Testis (tissue), 3 donors: Measurements from ENCODE around the gene MNT. TPM values are rescaled to one million over a fixed set of nuclear protein-coding genes. Genes with fewer than 3 reads are reported as not detected.

ENCODE experiments used
- DNase-seq: peaks from one replicate; pipeline ENCODE4 v3.0.0-alpha.2; 2019
- H3K27ac ChIP-seq, 2 donors: fragments of 200-600 bp; sonication (generic); one replicate each; pipeline ENCODE4 v1.5.1; 2019
- H3K27me3 ChIP-seq: fragments of 200-600 bp; sonication (generic); one replicate; pipeline ENCODE4 v1.5.1; 2019
- H3K36me3 ChIP-seq: fragments of 200-600 bp; sonication (generic); one replicate; pipeline ENCODE4 v1.5.1; 2017; ENCODE audit warnings: low read depth; ENCODE audit errors: missing control alignments
- H3K4me1 ChIP-seq: fragments of 200-600 bp; sonication (generic); one replicate; pipeline ENCODE4 v1.5.1; 2019
- H3K4me3 ChIP-seq, 2 donors: fragments of 200-600 bp; sonication (generic); one replicate each; pipeline ENCODE4 v1.5.1; 2017 to 2019
- H3K9me3 ChIP-seq: fragments of 200-600 bp; sonication (generic); one replicate; pipeline ENCODE4 v1.5.1; 2017
- POLR2A ChIP-seq: fragments of 450-650 bp; IDR thresholded peaks from one replicate; pipeline ENCODE4 v1.6.1; 2017; ENCODE audit warnings: antibody characterized with exemption, mild to moderate bottlenecking, moderate library complexity
- WGBS, 2 donors: methylation state at CpG; one replicate each; pipeline ENCODE4 v1.1.5; 2018; 5-methylcytosine and 5-hydroxymethylcytosine counted together
- intact Hi-C: fragments of 100-400 bp; cut with DNase I; formaldehyde crosslinking; loops from one replicate; pipeline ENCODE4 v1.15.1; 2023; ENCODE audit warnings: low total_unique reads
- polyA plus RNA-seq: library from polyadenylated mRNA; stranded (reverse); fragments of 350-450 nt; fragmentation: Illumina TruSeq; extraction: RNeasy Lipid Tissue Mini Kit (QIAGEN cat#74804); gene quantifications from one replicate; pipeline ENCODE4 v1.2.3, GENCODE V29; 2014; ENCODE audit warnings: low read depth, low replicate concordance; ENCODE audit not compliant: insufficient read depth
- small RNA-seq, 2 donors: library from RNA; depleted of rRNA; stranded (forward); fragments of <200 nt; gene quantifications; one replicate each; pipeline ENCODE3, GENCODE V24; 2016
- total RNA-seq, 2 donors: library from RNA; depleted of rRNA; stranded (reverse); fragments of >200 nt; gene quantifications; one replicate each; pipeline ENCODE4 v1.2.3, GENCODE V29; 2016
- TF ChIP-seq, protein P1 (sequence below), 3 experiments: fragments of 450-650 bp in 2 of 3; fragments of 200-600 bp in 1 of 3; sonication (generic) in 1 of 3; IDR thresholded peaks; one replicate each; pipeline ENCODE4 v1.5.1; 2016 to 2019; ENCODE audit warnings: antibody characterized with exemption in 3 of 3, mild to moderate bottlenecking in 2 of 3, moderate library complexity in 1 of 3

Gene MNT
- total and polyA plus RNA-seq, 3 donors from 2014 or later, result 27.9 to 67.7 (median 46.3) TPM

DNA sequence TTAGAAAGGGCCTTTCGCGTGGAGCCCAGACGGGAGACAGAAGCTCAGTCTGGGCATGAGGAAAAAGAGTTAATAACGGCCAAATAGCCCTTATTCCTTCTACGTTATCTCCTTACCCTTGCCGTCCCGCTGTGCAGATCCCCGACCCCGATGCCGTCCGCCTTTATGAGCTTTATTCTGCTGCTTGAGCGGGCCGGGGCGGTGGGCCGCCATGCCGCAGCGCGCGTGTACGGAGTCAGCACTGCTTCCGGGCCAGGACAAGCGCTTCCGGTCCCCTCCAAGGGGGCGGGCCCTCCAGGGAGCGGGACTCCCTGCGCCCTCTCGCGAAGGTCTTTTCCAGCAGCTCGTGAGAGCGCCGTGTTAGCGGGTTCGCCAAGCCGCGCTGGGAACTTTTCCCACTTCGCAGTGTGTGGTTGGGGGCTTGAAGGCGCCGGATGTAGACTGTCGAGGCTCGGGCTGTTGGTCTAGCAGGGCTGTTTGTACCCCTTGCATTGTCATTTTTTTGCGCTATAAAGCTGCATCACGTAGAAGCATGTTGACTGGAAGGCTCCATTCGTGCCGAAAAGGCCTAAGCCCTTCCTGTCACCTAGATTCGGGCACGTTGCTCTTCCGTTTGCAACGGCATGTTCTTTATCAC is 64.5 kb downstream of the MNT start, which contains the start of gene TSR1:
Gene TSR1, minus strand, starts transcription at position 243 of the 637 bp plus-strand sequence. Its CDS starts 30 bp downstream, at position 213.
- Histone ChIP-seq H3K27me3 (no peaks in the 10 kb centered on the region), H3K36me3 (no peaks in the 10 kb centered on the region), H3K4me1 (peaks cover 11% of the 10 kb centered on the region), H3K27ac (peak within 1 kb of the TSS; percentile 79 to 84), H3K9me3 (no peaks in the 10 kb centered on the region), H3K4me3 (peak within 1 kb of the TSS; percentile 83 to 85)
- 0 to 1% methylated on average over 26 to 48 of the region's 48 CpGs for WGBS, 2 donors
- intact Hi-C loops, result no loop called here
- DNase-seq, result peak; percentile 95
- TF ChIP-seq, protein P1, sequence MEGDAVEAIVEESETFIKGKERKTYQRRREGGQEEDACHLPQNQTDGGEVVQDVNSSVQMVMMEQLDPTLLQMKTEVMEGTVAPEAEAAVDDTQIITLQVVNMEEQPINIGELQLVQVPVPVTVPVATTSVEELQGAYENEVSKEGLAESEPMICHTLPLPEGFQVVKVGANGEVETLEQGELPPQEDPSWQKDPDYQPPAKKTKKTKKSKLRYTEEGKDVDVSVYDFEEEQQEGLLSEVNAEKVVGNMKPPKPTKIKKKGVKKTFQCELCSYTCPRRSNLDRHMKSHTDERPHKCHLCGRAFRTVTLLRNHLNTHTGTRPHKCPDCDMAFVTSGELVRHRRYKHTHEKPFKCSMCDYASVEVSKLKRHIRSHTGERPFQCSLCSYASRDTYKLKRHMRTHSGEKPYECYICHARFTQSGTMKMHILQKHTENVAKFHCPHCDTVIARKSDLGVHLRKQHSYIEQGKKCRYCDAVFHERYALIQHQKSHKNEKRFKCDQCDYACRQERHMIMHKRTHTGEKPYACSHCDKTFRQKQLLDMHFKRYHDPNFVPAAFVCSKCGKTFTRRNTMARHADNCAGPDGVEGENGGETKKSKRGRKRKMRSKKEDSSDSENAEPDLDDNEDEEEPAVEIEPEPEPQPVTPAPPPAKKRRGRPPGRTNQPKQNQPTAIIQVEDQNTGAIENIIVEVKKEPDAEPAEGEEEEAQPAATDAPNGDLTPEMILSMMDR (IDR thresholded peaks at IDR 0.05), result no peak
- TF ChIP-seq POLR2A, result peak; percentile 32

DNA sequence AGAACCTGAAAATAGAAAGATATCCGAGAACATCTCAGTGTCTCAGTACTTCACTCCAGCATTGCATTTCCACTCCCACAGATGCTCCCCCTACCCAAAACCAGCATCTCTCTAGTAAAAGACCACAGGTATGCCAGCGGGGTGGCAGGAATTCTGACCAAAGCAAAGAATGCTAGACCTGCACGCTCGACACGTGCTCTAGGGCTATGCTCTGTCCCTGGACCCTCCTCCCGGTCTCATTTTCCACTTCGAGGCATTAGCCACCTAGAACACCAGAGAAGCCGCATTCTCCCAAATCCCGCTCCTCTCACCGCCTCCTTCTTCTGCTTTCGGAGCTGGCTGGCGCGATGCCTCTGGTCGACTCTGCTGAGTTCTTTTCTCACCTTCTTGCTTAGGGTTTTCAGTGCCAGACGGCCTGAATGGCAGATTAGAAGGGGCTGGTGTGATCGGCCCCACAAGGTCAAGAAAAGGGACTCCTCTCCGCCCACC is 65.1 kb downstream of the MNT start:
- peak overlapping the region in 1 of 2 donors; percentile 79 for H3K27ac ChIP-seq
- 1 to 2% methylated on average over 17 of the region's 17 CpGs for WGBS, 2 donors
- no peaks in the 10 kb centered on the region for H3K9me3 ChIP-seq
- H3K36me3 ChIP-seq, result no peaks in the 10 kb centered on the region
- H3K4me3 ChIP-seq, result peak overlapping the region; percentile 83 to 85
- intact Hi-C loops, result no loop called here
- H3K27me3 ChIP-seq, result no peaks in the 10 kb centered on the region
- DNase-seq, result peak; percentile 21
- no peak for TF ChIP-seq POLR2A
- TF ChIP-seq, protein P1 (IDR thresholded peaks at IDR 0.05), result no peak
- peaks cover 11% of the 10 kb centered on the region for H3K4me1 ChIP-seq

Small RNA genes within 50 kb of the gene (small RNA-seq; reads per million reads assigned to genes)
- gene AC006435.3 (0 reads per million in 2 donors), gene AC006435.4 (0 reads per million in 2 donors)

Other genes starting within 250 kb of the MNT start
- gene SMG6, start 97.3 kb downstream of the MNT start, total RNA-seq, result 10 to 100 TPM; 80.6 to 86.5 TPM
- gene SMG6, start 97.3 kb downstream of the MNT start, polyA plus RNA-seq, result 68.7 TPM
- 10 to 100 TPM; 14.2 to 16.9 TPM for gene SRR, start 97.1 kb downstream of the MNT start, total RNA-seq
- gene SRR, start 97.1 kb downstream of the MNT start, polyA plus RNA-seq, result 16.1 TPM
- 10 to 100 TPM; 48.9 to 56.2 TPM for gene TSR1, start 64.6 kb downstream of the MNT start, total RNA-seq
- gene TSR1, start 64.6 kb downstream of the MNT start, polyA plus RNA-seq, result 39.2 TPM
- 10 to 100 TPM; 80.5 to 88.9 TPM for gene SGSM2, start 63.6 kb downstream of the MNT start, total RNA-seq
- gene SGSM2, start 63.6 kb downstream of the MNT start, polyA plus RNA-seq, result 54.1 TPM
- 10 to 100 TPM; 42.7 to 53.6 TPM for gene METTL16, start 110.8 kb upstream of the MNT start, total RNA-seq
- 23.1 TPM for gene METTL16, start 110.8 kb upstream of the MNT start, polyA plus RNA-seq
- 100 to 1,000 TPM; 157 to 225 TPM for gene PAFAH1B1, start 192.6 kb upstream of the MNT start, total RNA-seq
- gene PAFAH1B1, start 192.6 kb upstream of the MNT start, polyA plus RNA-seq, result 597 TPM